H1 (cell line): ENCODE results near the gene WWC2. TPM values are rescaled to one million over a fixed set of nuclear protein-coding genes. Genes with fewer than 3 reads are reported as not detected.

Experiments
- CBX8 ChIP-seq: fragments of 300-800, 300-1000 bp; sonication (generic); IDR thresholded peaks from 2 replicates; pipeline ENCODE4 v1.7.1; 2016; ENCODE audit warnings: low read depth, low read length, borderline replicate concordance
- CHD7 ChIP-seq: fragments of 300-600 bp; sonication (generic); IDR thresholded peaks from 2 replicates; pipeline ENCODE4 v1.7.1; 2012; ENCODE audit warnings: low read length, moderate library complexity, mild to moderate bottlenecking, inconsistent platforms; ENCODE audit not compliant: insufficient replicate concordance
- EGR1 ChIP-seq: IDR thresholded peaks from 2 replicates; pipeline ENCODE4 v1.6.1; 2011; ENCODE audit warnings: low read depth, low read length, borderline replicate concordance
- NRF1 ChIP-seq: IDR thresholded peaks from 2 replicates; pipeline ENCODE4 v1.6.1; 2011; ENCODE audit warnings: mild to moderate bottlenecking, low read depth, low read length, improper control_type of control experiment
- POLR2AphosphoS5 ChIP-seq: IDR thresholded peaks from 2 replicates; pipeline ENCODE4 v1.6.1; 2011; ENCODE audit warnings: low read depth, low read length
- polyA plus RNA-seq, 7 experiments: library from polyadenylated mRNA; depleted of rRNA in 3 of 7; stranded (reverse) in 5 of 7; unstranded in 2 of 7; fragments of >200 nt in 5 of 7; fragments of 200-250 nt in 2 of 7; gene quantifications; 1 replicate in 5 of 7; 2 replicates in 1 of 7; 4 replicates in 1 of 7; pipeline versions ENCODE4 v1.2.1 to v1.2.3, GENCODE V29; 2011 to 2013; ENCODE audit warnings: missing spikeins in 2 of 7, mixed read lengths in 2 of 7
- total RNA-seq: library from RNA; stranded (reverse); fragmentation: NEBNext Ultra II Directional; extraction: Animal tissue kit (Norgen Biotek cat#: 25700); gene quantifications from 2 replicates; pipeline ENCODE4 v1.2.1, GENCODE V29; 2021

The WWC2 gene
- total and polyA plus RNA-seq, 2 of the 8 experiments (the other 6 are each of a cell fraction or from before 2014, with no cell fraction given): 17.6 to 135 TPM

- TF ChIP-seq CHD7 (no peak), POLR2AphosphoS5 (no peak), CBX8 (no peak), NRF1 (no peak), EGR1 (no peak)
These were observed 246.2 kb downstream of the WWC2 start (continued) for GRCh38 chr4:183345261-183345660.
